Activated CD4-positive, alpha-beta T cell treated with anti-CD3 and anti-CD28 coated beads for 24 hours (primary cell): ENCODE measurements around the gene CR1L.
"Not testable (repeated sequence)": the region's sequence is repeated elsewhere in the genome, so short reads cannot be mapped to it uniquely, and the experiment has no call there.

Source experiments
- DNase-seq, 2 donors: peaks; one replicate each; pipeline ENCODE4 v3.0.0-alpha.2; 2020; ENCODE audit warnings: low read depth in 2 of 2

Gene CR1L

GRCh38 chr1:207646171-207646570 is 1.2 kb downstream of the CR1L start:
- no peak for DNase-seq

- DNase-seq = no peak
These were observed 2.1 kb downstream of the CR1L start for GRCh38 chr1:207646944-207647579.

GRCh38 chr1:207647671-207648333 is 2.9 kb downstream of the CR1L start:
- no peak for DNase-seq

GRCh38 chr1:207648334-207649209 is 3.6 kb downstream of the CR1L start:
- DNase-seq = no peak

- DNase-seq = no peak
These were observed 4.3 kb downstream of the CR1L start for GRCh38 chr1:207649210-207649753.

- DNase-seq = no peak
These were observed 5.1 kb downstream of the CR1L start for GRCh38 chr1:207649865-207650580.

- no peak for DNase-seq
These were observed 6.7 kb downstream of the CR1L start for GRCh38 chr1:207651583-207651982.

- no peak for DNase-seq
These were observed 9.4 kb downstream of the CR1L start for GRCh38 chr1:207654320-207654719.

- DNase-seq = no peak
These were observed 13.5 kb downstream of the CR1L start for GRCh38 chr1:207658408-207658807.

GRCh38 chr1:207658904-207659485 is 14.1 kb downstream of the CR1L start:
- DNase-seq = no peak

GRCh38 chr1:207659545-207660153 is 14.7 kb downstream of the CR1L start:
- DNase-seq = no peak

GRCh38 chr1:207661420-207661819 is 16.5 kb downstream of the CR1L start:
- DNase-seq = not testable (repeated sequence)

- DNase-seq = no peak
These were observed 21.4 kb downstream of the CR1L start for GRCh38 chr1:207666342-207666741.

GRCh38 chr1:207669528-207670009 is 24.6 kb downstream of the CR1L start:
- DNase-seq = no peak

- no peak for DNase-seq
These were observed 25.3 kb downstream of the CR1L start for GRCh38 chr1:207670192-207670591.

GRCh38 chr1:207670997-207671396 is 26.1 kb downstream of the CR1L start:
- no peak for DNase-seq

GRCh38 chr1:207672522-207673130 is 27.7 kb downstream of the CR1L start:
- DNase-seq = no peak

GRCh38 chr1:207673399-207673798 is 28.5 kb downstream of the CR1L start:
- no peak for DNase-seq

- no peak for DNase-seq
These were observed 31.2 kb downstream of the CR1L start for GRCh38 chr1:207676153-207676552.
